ENCODE measurements around the gene ADAM11.

DNA sequence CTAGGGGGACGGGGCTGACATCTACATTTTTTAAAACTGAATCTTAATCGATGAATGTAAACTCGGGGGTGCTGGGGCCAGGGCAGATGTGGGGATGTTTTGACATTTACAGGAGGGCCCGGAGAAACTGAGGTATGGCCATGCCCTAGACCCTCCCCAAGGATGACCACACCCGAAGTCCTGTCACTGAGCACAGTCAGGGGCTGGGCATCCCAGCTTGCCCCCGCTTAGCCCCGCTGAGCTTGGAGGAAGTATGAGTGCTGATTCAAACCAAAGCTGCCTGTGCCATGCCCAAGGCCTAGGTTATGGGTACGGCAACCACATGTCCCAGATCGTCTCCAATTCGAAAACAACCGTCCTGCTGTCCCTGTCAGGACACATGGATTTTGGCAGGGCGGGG is 21.4 kb downstream of the ADAM11 start:
- TF ChIP-seq CTCF (conservative IDR thresholded peaks at IDR 0.05) (no peak), ZFX (IDR thresholded peaks at IDR 0.05) (no peak)

Measured in C4-2B (cell line).